Measurements from ENCODE around the gene ZNF627.
A peak's percentile ranks its signal among the peaks of the same experiment; 100 is the strongest.
"Not testable (repeated sequence)": the region's sequence is repeated elsewhere in the genome, so short reads cannot be mapped to it uniquely, and the experiment has no call there.

ZNF627 gene

DNA sequence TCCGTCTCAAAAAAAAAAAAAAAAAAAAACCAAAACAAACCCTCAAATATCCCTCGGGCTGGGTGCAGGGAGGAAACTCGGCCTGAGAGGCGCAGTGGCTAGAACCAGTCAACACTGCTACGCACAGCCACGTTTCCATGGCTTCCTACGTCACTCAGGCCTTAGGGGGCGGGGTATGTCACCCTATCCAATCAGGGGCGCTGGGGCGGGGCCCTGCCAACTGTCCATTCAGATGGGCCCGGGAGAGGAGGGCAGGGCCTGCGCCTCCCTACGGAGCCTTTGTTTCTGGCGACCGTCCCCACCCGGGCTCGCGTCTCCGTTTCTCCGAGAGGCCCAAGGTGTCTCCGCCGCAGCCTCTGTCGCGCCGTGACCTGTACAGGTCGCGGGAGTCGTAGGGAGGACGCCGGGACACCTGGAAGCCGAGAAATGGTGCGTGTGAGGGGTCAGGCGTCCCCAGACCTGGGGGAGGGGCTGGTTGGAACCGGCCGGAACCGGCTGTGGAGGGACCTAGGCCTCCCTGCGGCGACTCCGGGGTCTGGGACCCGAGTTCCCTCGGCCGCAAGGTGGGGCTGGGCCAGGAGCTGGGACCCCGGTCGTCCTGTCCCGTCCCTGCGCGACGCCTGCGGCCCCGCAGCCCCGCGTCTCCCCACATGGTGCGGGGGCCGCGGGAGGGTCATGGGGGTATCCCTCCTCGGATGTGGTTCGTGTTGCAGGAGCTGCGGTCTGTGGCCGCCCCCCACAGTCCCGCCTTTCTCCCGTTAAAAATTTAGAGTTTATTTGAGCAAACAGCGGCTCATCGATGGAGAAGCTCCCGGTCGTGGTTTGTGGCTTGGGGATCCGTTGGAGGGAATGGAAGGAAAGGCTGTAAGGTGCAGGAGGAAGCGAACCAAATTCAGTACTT is at the start of gene ZNF627:
Gene ZNF627, plus strand, starts transcription at position 282 of the 901 bp plus-strand sequence. Its CDS starts 145 bp downstream, at position 427.
- peak; percentile 92 to 93 for DNase-seq

DNA sequence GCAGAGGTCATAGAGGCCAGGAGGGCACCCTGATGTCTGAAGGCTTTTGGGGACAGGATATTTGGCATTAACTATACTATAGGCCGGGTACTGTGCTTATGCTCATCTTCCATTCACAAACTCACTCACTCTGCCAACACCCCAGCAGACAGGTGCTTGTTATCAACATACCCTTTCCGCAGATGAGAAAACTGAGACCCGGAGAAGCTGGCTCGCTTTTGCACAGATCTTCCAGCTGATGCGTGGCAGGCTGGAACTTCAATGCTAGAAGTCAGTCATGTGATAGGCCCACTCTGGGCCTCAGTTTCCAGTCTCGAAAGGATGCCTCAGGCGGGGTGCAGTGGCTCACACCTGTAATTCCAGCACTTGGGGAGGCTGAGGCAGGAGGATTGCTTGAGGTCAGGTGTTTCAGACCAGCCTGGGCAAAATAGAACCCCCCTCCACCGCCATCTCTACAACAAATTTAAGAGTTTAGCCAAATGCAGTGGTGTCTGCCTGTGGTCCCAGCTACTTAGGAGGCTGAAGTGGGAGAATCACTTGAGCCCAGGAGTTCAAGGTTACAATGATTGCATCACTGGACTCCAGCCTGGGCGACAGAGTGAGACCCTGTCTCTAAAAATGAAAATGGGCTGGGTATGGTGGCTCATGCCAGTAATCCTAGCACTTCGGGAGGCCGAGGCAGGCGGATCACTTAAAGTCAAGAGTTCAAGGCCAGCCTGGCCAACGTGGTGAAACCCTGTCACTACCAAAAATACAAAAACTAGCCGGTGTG is 49.2 kb upstream of the ZNF627 start:
- DNase-seq, result no peak

DNA sequence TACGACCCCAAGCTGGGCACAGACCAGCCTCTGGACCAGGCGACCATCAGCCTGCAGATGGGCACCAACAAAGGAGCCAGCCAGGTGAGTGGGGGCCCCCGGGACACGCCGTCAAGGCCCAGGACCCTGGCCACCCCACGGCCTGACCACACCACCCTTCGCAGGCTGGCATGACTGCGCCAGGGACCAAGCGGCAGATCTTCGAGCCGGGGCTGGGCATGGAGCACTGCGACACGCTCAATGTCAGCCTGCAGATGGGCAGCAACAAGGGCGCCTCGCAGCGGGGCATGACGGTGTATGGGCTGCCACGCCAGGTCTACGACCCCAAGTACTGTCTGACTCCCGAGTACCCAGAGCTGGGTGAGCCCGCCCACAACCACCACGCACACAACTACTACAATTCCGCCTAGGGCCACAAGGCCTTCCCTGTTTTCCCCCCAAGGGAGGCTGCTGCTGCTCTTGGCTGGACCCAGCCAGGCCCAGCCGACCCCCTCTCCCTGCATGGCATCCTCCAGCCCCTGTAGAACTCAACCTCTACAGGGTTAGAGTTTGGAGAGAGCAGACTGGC is 47.8 kb upstream of the ZNF627 start:
- no peak for DNase-seq

DNA sequence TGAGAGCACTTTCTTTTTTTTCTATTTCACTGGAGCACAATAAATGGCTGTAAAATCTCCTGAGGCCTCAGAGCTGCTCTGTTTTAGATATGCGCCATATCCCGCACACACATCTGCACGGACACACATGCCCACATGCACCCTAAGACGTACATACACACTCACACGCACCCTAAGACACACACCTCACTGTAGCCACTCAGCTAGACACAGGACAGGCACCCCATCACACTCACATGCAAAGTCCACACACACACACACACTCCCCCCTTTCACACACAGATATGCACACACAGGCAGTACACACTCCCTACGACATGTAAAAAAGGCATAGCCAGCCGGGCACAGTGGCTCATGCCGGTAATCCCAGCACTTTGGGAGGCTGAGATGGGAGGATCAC is 47.0 kb upstream of the ZNF627 start:
- DNase-seq, result no peak

GRCh38 chr19:11551603-11552235 is 45.6 kb upstream of the ZNF627 start:
- DNase-seq, result no peak

DNA sequence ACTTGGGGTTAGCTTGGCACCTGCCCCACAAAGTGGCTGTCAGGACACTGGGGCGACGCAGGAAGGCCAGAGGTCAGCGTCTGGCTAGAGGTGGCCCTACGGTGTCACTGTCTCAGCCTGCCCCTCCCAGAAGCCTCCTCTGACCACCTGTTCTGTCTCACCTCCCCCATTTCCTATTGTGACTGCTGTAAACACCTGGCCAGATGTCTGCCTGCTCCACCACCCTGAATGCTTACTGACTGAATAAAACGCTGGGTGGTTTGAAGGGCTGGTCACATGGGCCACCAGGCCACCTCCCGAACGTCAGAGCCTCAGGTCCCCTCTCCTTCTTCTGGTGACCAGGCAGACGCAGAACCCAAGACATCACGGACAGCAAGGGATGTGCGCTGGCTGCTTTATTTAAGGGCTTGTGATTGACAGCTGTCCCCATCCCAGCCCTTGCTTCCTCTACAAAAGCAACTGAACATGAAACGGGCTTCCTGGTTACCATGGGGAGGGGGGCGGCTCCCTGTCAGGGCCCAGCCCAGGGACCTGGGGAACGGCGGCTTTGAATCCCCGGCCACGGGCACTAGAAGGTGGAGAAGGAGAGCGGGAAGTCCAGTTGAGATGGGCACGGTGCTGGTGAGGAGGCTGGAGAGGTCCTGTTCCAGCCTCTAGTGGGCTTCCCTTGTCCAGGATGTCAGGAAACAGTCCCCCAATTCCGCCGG is 44.5 kb upstream of the ZNF627 start:
- no peak for DNase-seq

- DNase-seq, result no peak
These were observed 43.1 kb upstream of the ZNF627 start for GRCh38 chr19:11554160-11554559.

- no peak for DNase-seq
These were observed 42.0 kb upstream of the ZNF627 start for GRCh38 chr19:11555246-11555645.

DNA sequence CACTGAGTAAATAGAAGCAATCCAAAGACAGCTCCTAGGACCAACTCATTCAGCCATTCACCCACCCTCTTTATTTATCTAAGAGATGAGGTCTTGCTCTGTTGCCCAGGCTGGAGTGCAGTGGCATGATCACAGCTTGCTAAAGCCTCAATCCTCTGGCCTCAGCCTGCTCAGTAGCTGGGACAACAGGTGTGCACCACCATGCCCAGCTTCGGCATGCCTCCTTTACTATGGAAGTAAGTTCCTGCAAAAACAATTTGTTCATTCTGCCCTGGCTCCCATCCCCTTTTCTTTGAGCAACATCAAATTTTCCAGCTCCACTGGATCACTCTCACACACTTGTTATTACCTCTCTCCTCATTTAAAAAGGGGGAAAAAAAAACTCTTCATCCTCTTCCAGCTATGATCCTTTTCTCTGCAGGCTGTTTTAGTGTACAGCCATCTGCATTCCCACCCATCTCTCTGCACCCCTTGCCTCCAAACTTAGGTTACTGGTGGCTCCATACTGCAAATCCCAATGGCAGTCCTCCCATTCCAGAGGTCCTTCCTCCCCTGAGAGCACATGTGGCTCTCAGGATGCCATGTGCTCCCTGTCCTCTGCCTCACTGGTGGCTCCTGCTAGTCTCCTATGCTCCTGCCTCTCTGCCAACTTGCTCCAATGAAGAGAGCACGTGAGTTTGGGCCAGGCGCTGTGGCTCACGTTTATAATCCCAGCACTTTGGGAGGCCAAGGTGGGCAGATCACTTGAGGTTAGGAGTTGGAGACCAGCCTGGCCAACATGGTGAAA is 40.5 kb upstream of the ZNF627 start:
- no peak for DNase-seq

DNA sequence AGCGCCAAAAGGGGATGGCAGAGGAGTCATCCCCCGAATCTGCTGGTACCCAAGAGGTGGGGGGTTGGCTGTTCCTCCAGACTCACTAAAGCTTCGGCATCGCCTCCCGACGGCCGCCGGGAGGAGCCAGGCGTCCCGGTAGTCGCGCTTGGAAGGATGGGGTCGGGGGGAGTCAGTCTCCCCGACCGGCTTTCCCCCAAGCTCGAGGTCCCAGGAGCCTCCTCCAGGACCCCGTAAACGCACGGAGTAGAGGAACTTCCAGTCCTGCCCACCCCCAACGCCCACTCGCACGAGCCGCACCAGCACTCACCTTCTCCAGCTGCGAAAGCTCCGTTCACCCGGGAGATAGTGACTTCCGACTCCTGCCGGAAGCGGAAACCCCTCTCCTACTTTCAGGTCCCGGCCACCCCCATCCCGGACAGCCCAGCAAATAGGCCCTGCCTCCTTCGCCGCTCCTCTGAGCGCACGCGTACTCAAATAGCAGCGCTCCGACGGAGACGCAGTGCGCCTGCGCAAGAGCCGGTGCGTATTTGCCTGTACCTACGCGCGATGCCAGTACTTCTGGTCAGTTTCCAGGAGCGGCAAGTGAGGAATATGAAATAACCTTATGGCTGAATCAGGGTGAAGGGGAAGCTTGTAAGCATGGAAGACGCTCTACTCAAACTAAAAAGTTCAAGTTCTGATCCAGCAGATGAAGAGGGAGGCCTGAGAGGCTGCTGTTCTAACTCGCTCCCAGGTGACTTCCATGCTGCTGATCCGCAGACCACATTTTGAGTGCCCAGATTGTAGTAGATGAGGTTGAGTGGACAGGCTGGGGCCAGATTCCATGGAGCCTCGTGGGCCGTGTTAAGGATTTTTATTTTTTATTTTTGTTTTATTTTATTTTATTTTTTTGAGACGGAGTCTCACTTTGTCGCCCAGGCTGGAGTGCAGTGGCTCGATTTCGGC is 38.1 kb upstream of the ZNF627 start, which contains the start of gene ELOF1:
Gene ELOF1, minus strand, starts transcription at position 350 of the 948 bp plus-strand sequence. CDS start 4,883 bp downstream, outside the sequence.
- peak; percentile 92 to 94 for DNase-seq

GRCh38 chr19:11560404-11561051 is 36.8 kb upstream of the ZNF627 start:
- peak; percentile 59 to 66 for DNase-seq

- no peak for DNase-seq
These were observed 33.8 kb upstream of the ZNF627 start for GRCh38 chr19:11563532-11563931.

DNA sequence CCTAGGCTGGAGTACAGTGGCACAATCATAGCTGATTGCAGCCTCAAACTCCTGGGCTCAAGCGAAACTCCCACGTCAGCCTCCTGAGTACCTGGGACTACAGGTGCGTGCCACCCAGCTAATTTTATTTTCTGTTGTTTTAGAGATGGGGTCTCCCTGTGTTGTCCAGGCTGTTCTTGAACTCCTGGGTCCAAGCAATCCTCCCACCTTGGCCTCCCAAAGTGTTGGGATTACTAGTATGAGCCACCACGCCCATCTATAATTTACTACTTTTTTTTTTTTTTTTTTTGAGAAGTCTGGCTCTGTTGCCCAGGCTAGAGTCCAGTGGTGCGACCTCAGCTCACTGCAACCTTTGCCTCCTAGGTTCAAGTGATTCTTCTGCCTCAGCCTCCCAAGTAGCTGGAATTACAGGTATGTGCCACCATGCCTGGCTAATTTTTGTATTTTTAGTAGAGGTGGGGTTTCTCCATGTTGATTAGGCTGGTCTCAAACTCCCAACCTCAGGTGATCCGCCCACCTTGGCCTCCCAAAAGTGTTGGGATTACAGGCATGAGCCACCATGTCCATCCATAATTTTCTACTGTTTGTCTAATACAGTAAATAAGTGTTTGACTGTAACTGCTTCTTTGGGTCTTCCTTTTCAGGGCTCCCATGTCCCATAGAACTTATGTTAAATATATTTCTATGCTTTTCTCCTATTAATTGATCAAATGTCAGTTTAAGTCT is 33.0 kb upstream of the ZNF627 start:
- not testable (repeated sequence) for DNase-seq

DNA sequence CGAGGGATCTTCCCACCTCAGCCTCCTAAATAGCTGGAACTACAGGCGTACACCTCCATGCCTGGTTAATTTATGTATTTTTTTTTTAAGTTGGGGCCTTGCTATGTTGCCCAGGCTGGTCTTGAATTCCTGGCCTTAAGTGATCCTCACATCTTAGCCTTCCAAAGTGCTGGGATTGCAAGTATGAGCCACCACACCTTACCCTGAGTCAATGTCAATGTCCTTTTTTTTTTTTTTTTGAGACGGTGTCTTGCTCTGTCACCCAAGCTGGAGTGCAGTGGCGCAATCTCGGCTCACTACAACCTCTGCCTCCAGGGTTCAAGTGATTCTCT is 31.7 kb upstream of the ZNF627 start:
- not testable (repeated sequence) for DNase-seq

DNA sequence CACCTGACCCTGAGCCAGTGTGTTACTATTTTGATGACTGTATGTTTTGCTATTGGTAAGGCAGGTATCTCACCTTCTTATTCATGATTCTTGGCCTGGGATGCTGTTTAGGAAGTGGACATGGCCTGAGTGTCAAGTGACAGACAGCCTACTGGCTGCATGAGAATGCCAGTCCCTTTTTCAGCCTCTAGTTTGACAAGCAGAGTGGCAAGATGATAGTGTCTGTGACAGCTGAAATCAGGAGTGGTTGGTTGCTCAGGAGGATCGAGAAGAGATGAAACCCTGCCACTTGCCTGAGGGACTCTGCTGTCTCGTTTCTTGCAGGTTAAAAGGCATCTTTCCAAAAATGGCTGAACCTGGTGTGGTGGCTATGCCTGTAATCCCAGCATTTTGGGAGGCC is 31.1 kb upstream of the ZNF627 start:
- DNase-seq, result no peak

DNA sequence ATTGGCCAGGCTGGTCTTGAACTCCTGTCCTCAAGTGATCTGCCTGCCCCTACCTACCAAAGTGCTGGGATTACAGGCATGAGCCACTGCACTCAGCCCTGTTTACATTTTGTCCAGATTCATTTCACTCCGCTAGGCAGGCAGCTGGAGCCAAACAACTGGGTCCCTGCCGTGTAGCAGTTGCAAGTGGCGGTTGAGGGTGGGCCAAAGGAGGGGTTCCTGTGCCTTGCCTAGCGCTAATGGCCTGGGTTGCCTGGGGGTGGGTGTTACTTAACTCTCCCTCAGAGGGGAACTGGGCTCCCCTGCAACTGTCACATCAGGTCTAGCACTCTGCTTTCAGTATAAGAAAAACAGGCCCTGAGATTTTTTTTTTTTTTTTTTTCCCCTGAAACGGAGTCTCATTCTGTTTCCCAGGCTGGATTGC is 27.2 kb upstream of the ZNF627 start:
- no peak for DNase-seq

- DNase-seq, result not testable (repeated sequence)
These were observed 23.9 kb upstream of the ZNF627 start for GRCh38 chr19:11573354-11573753.

DNA sequence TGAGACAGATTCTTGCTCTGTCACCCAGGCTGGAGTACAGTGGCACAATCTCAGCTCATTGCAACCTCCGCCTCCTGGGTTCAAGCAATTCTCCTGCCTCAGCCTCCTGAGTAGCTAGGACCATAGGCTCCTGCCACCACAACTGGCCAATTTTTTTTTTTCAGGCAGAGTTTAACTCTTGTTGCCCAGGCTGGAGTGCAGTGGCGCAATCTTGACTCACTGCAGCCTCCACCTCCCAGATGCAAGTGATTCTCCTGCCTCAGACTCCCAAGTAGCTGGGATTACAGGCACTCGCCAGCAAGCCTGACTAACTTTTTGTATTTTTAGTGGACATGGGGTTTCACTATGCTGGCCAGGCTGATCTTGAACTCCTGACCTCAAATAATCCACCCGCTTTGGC is 23.5 kb upstream of the ZNF627 start:
- DNase-seq, result not testable (repeated sequence)

- no peak for DNase-seq
These were observed 22.6 kb upstream of the ZNF627 start for GRCh38 chr19:11574689-11575088.
